NCI-H146 treated with DMSO at 0.1 percent for 48 hours (cell line): ENCODE results near the gene KCTD5.

Experiments
- DNase-seq: peaks from one replicate; lab custom pipeline; 2025; ENCODE audit not compliant: unreplicated experiment; lab: John Stamatoyannopoulos, UW

Gene KCTD5

GRCh38 chr16:2708955-2709587 is 26.7 kb downstream of the KCTD5 start:
- DNase-seq, result no peak

- DNase-seq, result no peak
These were observed 27.3 kb downstream of the KCTD5 start for GRCh38 chr16:2709588-2709984.

GRCh38 chr16:2710021-2710710 is 27.8 kb downstream of the KCTD5 start:
- DNase-seq, result no peak

- DNase-seq, result no peak
These were observed 28.4 kb downstream of the KCTD5 start for GRCh38 chr16:2710711-2711231.

- DNase-seq, result no peak
These were observed 29.2 kb downstream of the KCTD5 start for GRCh38 chr16:2711370-2712062.

GRCh38 chr16:2712063-2712441 is 29.7 kb downstream of the KCTD5 start:
- no peak for DNase-seq

GRCh38 chr16:2712546-2712945 is 30.2 kb downstream of the KCTD5 start:
- DNase-seq, result no peak

- no peak for DNase-seq
These were observed 31.2 kb downstream of the KCTD5 start for GRCh38 chr16:2713523-2713922.

- DNase-seq, result peak; percentile 32
These were observed 31.9 kb downstream of the KCTD5 start for GRCh38 chr16:2713985-2714774.

GRCh38 chr16:2715064-2715463 is 32.7 kb downstream of the KCTD5 start:
- DNase-seq, result peak; percentile 6

- no peak for DNase-seq
These were observed 33.2 kb downstream of the KCTD5 start for GRCh38 chr16:2715519-2715918.

GRCh38 chr16:2715966-2716885 is 33.9 kb downstream of the KCTD5 start:
- DNase-seq, result no peak

- DNase-seq, result no peak
These were observed 34.6 kb downstream of the KCTD5 start for GRCh38 chr16:2716948-2717347.

GRCh38 chr16:2717383-2718263 is 35.3 kb downstream of the KCTD5 start:
- no peak for DNase-seq

GRCh38 chr16:2719328-2720063 is 37.2 kb downstream of the KCTD5 start:
- DNase-seq, result no peak

GRCh38 chr16:2720064-2720457 is 37.7 kb downstream of the KCTD5 start, which contains the start of gene PRSS27:
PRSS27 (minus strand) TSS chr16:2720224; CDS start chr16:2720160, 64 bp downstream.
- DNase-seq, result no peak

GRCh38 chr16:2720719-2721633 is 38.7 kb downstream of the KCTD5 start:
- DNase-seq, result peak; percentile 87
